HEK293 (cell line): Measurements from ENCODE around the gene PHF14.

Experiments used
- ATF2 ChIP-seq: fragments of 450-650 bp; formaldehyde crosslinking; IDR thresholded peaks from 2 replicates; pipeline ENCODE4 v1.5.1; 2016; ENCODE audit warnings: missing biosample characterization, missing genetic modification characterization, low read depth
- BCL11A ChIP-seq: fragments of 450-650 bp; formaldehyde crosslinking; IDR thresholded peaks from 2 replicates; pipeline ENCODE4 v1.5.1; 2016; ENCODE audit warnings: low read depth, missing biosample characterization, missing genetic modification characterization
- CTCF ChIP-seq: fragments of 450-650 bp; formaldehyde crosslinking; IDR thresholded peaks from 2 replicates; pipeline ENCODE4 v1.5.1; 2016; ENCODE audit warnings: missing biosample characterization, missing genetic modification characterization
- IKZF3 ChIP-seq: fragments of 450-650 bp; IDR thresholded peaks from 2 replicates; pipeline ENCODE4 v1.5.0; 2018; ENCODE audit warnings: missing biosample characterization, mild to moderate bottlenecking, missing genetic modification characterization, moderate library complexity
- TRIM28 ChIP-seq: IDR thresholded peaks from 2 replicates; pipeline ENCODE4 v1.6.1; 2011; ENCODE audit warnings: low read length, control low read depth, borderline replicate concordance
- ZBTB10 ChIP-seq: fragments of 450-650 bp; formaldehyde crosslinking; IDR thresholded peaks from 2 replicates; pipeline ENCODE4 v1.5.1; 2016; ENCODE audit warnings: missing biosample characterization, missing genetic modification characterization
- ZNF121 ChIP-seq: fragments of 450-650 bp; formaldehyde crosslinking; IDR thresholded peaks from 2 replicates; pipeline ENCODE4 v1.5.1; 2016; ENCODE audit warnings: missing biosample characterization, missing genetic modification characterization
- ZNF133 ChIP-seq: fragments of 450-650 bp; formaldehyde crosslinking; IDR thresholded peaks from 2 replicates; pipeline ENCODE4 v1.5.1; 2016; ENCODE audit warnings: missing biosample characterization, missing genetic modification characterization
- ZNF138 ChIP-seq: fragments of 450-650 bp; formaldehyde crosslinking; IDR thresholded peaks from 2 replicates; pipeline ENCODE4 v1.5.1; 2016; ENCODE audit warnings: missing biosample characterization, missing genetic modification characterization, borderline replicate concordance
- ZNF23 ChIP-seq: fragments of 450-650 bp; formaldehyde crosslinking; IDR thresholded peaks from 2 replicates; pipeline ENCODE4 v1.5.1; 2016; ENCODE audit warnings: missing biosample characterization, missing genetic modification characterization, borderline replicate concordance
- ZNF335 ChIP-seq: fragments of 450-650 bp; formaldehyde crosslinking; conservative IDR thresholded peaks from 2 replicates; pipeline ENCODE4 v1.5.1; 2016; ENCODE audit warnings: missing biosample characterization, missing genetic modification characterization
- ZNF558 ChIP-seq: fragments of 450-650 bp; formaldehyde crosslinking; IDR thresholded peaks from 2 replicates; pipeline ENCODE4 v1.5.1; 2016; ENCODE audit warnings: missing biosample characterization, missing genetic modification characterization

GRCh38 chr7:11172835-11173234 is 199.2 kb downstream of the PHF14 start:
- TF ChIP-seq ZNF558 = no peak
- no peak for TF ChIP-seq CTCF
- TF ChIP-seq ZNF121 (tag by site-specific recombination) = no peak
- no peak for TF ChIP-seq ZNF335 (tag by site-specific recombination)
- TF ChIP-seq ZNF23 (tag by site-specific recombination) = no peak
- TF ChIP-seq ZBTB10 = no peak
- no peak for TF ChIP-seq BCL11A (tag by site-specific recombination)
- TF ChIP-seq ZNF138 = no peak
- TF ChIP-seq IKZF3 (tag by site-specific recombination) = no peak
- no peak for TF ChIP-seq TRIM28
- TF ChIP-seq ATF2 (tag by site-specific recombination) = no peak
- no peak for TF ChIP-seq ZNF133 (tag by site-specific recombination)
